ENCODE results near the gene WDR53.

- no peak for TF ChIP-seq EZH2 (IDR thresholded peaks at IDR 0.05)
- no peak for TF ChIP-seq POLR2AphosphoS5 (IDR thresholded peaks at IDR 0.05; ENCODE audit: borderline replicate concordance, low read depth, low read length)
These were observed 34.3 kb upstream of the WDR53 start for GRCh38 chr3:196602673-196603072.

Data from SK-N-MC (cell line).